Germinal center (tissue), 1 donor: Measurements from ENCODE around the gene MAP3K12.
"Not testable (repeated sequence)": the region's sequence is repeated elsewhere in the genome, so short reads cannot be mapped to it uniquely, and the experiment has no call there.

Experiments
- DNase-seq: peaks from one replicate; pipeline ENCODE4 v3.0.0; 2012; ENCODE audit warnings: mixed read lengths, low spot score

The MAP3K12 gene

DNA sequence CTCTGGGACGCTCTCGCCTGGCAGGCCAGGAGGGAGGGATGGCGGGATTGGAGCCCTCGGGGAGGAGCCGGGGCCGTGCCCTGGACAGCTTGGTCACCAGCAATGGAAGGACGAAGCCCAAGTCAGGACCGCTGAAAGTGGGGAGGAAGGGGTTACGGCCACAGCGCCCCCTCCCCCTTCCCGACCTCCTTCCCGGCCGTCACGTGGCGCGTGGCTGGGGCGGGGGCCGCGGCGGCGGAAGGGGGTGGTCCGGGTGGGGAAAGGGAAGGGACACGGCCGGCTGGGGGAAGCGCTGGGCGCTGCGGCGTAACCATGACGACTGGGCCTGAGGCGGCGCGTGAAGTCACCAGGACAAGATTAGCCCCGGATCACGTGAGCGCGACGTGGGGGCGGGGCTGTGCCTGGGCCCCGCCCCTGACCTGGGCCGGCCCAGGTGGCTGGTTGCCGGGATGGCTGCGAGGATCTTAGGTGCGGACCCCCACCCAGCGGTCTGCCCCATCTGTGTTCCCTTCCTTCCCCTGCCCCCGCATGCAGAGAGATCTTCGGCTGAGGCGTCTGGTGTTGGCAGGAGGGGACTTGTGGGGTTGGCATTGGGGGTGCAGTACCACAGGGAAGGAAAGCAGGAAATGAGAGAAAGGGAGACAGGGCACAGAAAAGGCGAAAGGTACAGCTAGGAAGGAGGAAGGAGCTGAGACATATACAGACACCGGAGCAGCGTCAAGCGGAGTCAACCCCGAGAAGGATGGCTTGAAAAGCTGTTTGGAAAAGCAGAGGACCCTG is 6.2 kb downstream of the MAP3K12 start:
- DNase-seq, result peak; percentile 89

DNA sequence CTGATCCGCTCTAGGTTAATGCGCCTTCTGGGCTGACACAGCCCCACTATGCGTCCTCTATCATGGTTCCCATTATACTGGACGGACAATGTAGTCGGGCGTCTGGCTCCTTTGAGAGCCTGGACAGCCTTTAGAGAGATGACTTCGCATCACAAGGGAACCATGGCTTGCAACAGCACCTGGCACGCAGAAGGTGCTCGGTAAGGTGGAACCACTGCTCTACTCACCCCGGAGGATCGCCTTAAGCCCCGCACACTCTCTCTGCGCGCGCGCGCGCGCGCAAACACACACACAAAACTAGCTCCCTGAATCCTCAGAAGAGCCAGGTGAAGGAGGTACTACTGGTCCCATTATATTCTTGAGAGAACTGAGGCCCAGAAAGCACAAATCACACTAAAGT is 7.1 kb downstream of the MAP3K12 start:
- DNase-seq, result no peak

DNA sequence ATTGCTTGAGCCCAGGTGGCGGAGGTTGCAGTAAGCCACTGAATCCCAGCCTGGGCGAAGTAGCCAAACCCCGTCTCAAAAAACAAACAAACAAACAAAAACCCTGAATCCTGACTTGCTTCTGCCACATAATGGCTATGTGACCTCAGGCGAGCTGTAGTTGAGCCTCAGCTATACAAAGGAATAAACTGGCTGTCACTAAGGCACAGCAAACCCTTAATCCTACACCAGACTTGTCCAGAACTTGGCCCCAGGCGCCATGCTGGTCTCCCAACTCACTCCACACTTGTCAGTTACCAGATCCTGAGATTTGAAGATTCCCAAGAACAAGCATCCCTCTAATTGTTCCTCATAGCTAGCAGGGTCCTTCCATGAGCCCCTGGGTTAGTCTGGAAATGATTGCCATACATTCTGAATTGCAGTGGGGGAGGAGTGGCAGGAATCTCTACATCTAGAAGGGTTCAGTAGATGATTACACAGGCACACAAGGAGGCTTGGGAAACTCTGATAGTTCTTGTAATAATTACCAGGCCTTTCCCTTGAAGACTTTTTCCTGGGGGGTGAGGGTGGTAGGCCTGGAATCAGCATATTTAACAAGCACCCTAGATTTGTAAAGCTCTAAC is 9.9 kb downstream of the MAP3K12 start:
- no peak for DNase-seq

DNA sequence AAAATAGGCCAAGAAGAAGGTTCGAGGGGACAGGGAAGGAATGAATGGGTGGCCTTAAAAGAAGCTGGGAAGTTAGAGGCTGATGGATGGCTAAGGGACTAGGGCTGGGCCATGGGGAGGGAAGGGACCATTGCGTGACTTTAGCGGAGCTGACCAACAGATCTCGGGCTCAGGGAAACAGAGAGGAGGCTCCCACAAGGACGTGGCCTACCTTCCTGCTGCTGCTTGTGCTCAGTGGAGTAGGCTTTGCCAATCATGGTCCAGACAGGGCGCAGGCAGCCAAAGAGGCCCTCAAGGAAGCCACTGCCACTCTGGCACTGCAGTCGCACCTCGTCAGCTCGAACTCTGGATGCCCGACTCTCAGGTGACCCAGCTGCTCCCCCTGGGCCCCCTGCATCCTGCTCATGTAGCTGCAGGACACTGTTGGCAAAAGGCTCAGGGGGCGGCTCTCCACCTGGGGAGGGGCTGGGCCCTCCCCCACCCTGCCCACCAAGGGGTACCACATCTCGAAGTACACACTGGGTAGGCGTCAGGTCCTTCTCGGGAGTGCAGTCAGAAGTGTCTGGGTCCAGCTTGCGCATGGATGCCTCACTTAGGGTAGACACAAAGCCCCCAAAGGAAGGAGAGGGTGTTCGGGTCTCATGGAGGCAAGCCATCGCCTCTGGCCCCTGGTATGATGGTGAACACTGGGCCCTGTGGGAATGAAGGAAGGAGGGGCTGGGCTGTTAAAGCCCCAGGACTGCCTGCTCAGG is 12.3 kb downstream of the MAP3K12 start:
- no peak for DNase-seq

DNA sequence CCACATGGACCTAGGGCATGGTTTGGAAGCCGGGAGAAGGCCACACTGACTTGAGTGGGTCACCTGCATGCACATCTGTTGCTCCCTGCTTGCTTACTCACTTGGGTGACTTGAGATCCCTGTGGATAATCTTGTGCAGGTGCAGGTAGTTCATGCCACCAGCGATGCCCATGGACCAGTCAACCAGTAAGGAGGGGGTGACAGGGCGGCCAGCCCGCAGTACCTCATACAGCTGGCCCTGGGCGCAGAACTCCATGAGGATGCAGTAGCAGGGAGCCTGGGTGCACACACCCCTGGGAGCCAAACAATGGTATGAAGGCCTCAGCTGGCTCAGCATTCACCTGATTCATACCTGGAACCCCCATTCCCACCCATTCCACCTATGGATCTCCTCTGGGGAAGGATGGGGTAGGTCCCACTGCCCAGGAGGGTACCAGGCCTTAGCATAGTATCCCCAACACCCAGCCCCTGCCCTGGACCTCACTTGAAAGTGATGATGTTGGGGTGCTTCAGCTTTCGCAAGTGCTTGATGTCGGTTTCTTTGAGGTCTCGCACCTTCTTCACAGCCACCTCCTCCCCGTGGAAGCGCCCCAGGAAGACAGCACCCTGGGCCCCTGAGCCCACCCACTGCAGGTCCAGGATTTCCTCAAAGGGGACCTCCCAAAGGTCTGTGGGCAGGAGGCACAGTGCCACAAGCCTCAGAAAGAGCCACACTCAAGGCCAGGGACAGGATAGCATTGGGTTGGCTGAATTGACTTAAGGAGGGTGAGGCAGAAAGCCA is 13.1 kb downstream of the MAP3K12 start:
- no peak for DNase-seq

DNA sequence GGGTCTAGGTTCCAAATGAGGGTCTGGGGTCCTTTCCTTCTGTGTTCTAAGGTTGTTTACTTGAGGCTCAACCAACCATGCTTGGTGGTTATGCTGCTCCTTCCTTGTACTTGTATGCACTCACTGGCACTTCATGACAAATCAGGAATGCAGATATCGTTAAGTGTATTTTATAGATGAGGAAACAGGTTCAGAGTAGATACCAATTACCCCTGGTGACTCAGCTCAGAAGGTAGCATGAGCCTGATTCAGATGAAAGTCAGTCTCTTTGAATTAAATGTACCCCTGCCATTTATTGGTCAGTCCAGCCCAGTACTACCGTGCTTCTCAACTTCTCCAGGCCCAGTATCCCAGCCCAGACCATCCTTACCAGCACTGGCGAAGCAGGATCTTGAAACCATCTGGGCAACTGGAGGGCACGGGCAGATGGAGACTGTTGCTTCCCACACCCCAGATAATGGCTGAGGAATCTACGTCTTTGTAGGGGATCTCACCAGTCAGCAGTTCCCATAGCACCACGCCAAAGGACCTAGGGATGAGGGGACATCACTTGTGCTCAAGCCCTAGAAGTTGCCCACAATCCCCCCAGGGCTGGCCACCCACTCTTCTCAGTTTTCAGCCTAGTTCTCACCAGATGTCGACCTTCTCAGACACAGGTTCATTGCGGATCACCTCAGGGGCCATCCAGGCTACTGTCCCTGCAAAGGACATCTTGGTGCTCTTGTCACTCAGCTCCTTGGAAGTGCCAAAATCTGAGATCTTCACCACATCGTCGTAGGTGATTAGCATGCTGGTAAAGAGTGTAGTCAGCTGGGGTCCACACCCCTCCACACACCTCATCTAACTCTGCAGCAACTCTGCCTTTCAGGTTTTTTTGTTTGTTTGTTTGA is 14.3 kb downstream of the MAP3K12 start:
- no peak for DNase-seq

DNA sequence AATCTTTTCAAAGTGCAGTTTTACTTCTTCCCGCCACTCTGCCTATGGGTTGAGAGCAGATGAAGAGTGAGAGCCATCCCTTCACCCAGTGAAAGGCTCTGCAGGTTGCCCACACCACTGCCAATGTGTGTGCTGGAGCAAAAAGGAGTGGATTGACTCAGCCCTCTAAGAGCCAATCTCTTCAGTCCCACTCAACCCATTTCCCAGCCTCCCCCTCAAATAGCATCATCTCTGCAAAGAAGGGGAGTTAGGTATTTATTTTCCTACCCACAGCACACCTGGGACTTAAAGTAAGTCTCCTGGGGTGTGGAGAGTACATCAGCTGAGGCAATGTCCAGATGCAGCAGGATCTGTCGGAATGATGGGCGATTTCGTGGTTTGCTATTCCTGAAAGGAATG is 15.3 kb downstream of the MAP3K12 start:
- DNase-seq, result no peak

DNA sequence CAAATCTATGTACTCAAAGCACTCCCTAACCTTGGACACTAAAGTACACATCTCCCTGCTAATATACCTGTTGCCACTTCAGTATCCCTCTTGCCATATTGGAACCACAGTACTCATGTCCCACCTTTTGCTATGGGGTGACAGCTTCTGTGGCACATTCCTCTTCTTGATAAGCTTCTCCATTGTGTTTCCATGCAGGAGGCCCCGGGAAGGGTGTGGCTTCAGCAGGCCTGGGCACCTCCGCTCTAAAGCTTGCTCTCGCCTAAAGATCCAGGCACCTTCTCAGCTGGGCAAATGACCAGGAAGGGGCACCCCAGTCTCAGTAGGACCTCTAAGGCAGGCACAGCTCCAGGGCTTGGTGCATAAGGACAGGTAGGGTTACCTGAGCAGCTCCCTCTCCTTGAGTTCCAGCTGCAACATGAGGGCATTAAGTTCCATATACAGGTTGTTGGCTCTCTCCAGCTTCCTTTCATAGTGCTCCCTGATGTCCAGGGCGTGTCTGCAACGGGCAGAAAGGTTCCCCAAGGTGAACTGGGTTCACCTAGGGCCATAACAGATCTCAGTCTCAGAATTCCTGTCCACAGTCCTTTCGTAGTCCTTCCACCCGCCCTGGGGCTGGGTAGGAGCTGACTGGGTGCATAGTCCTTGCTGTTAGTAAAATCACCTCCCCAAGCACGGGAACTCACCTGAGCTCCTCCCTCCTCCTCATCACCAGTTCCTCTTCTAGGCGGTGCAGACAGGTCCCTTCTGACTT is 15.9 kb downstream of the MAP3K12 start:
- DNase-seq, result no peak

DNA sequence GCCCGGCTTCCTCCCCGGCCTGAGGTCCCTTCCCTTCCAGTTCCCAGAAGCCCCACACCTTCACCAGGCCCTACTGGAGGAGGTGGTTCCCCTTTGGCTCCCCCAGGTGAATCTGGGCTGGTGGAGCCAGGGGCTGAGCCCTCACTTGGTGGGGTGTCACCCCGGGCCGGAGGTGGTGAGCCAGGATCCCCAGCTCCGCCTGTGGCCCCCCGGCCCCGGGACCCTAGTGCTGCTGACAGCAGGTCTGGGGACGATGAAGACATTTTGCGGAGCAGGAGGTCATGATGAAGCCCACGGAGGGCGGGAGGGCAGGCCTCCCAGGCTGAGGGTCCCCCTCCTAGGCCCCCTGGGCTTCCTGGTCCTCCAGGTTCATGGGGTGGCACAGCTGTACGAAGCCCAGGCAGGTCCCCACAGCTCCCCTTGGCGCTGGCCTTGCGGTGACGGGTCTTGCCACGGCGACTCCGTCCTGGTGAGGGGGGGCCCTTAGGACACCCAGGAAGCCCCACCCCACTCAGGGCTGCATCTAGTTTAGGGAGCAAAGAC is 16.6 kb downstream of the MAP3K12 start:
- no peak for DNase-seq

DNA sequence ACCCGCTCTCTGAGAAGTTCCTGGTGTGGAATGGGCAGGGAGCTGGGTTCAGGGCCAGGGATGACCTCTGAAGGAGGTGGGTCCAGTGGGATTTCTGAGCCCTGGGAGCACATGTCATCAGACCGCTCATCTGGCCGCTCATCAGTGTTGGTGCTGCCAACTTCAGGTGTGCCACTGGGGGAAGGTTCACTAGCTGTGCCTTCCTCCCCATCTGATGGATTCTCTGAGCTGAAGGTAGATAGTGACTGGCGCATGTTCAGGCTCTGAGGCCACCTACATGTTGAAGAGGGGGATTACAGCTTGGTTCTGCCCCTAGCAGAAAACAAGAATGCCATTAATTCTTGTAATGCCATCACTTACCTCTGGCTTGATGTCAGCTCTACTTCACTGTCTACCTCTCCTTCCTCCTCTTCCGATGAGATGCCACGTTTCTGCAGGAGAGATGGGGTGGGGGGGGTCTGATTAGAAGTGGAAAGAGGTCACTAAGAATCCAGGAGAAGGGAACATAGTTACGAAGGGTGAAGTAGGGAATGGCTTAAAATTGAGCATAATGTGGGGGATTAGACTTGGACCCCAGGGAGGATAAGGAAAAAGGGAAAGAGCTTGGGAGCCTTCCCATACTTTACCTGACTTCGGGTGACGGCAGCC is 17.2 kb downstream of the MAP3K12 start:
- DNase-seq, result peak; percentile 60

DNA sequence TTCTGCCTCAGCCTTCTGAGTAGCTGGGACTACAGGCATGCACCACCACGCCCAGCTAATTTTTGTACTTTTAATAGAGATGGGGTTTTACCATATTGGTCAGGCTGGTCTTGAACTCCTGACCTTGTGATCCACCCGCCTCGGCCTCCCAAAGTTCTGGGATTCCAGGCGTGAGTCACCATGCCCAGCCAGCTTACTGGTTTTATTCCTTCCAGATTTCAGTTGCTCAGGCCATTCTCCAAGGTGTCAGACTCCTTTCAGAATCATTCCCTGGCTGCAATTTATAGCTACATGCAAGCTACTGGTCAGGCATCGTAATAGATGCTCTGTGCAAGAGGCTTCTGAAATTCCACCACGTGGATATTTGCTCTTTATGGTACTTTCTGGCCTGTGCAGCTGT is 17.8 kb downstream of the MAP3K12 start:
- not testable (repeated sequence) for DNase-seq

DNA sequence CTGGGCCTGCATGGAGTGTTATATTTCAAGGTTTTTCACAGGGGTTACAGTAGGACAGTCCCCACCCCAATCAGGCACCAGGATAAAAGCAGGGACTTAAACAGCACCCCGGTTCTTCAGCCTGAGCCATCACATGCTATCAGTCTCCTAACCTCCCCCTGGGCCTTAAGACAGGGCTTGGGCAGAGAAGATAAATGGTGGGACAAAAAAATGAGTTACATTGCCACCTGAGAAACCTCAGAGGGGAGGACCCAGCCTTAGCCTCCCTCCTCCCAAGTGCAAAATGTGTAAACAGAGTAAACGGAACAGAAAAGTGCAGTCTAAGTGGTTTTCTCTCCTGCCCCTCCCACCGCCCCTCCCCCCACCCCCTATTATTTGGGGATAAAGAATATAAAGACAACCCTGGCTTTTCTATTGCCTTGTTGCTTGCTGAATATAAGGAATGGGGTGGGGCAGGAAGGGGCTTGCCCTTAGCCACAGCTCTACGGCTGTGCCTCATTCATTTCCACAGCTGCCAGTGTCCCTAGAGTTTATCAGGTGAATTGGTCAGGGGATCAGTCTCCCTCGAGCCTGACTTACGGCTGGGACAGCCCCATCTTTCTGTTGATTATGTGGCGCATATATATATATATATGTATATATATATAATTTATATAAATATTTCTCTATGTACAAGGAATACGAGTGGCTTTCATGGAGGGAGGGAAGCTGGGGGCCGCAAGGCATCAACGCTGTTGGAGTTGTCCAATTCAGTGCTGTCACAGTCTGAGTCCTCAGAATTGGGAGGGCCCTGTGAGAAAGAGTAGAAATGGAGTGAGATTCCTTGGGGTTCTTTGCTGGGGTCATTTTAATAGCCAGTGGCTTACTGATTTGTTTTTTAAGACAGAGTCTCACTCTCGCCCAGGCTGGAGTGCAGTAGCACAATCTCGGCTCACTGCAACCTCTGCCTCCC is 18.5 kb downstream of the MAP3K12 start:
- no peak for DNase-seq

DNA sequence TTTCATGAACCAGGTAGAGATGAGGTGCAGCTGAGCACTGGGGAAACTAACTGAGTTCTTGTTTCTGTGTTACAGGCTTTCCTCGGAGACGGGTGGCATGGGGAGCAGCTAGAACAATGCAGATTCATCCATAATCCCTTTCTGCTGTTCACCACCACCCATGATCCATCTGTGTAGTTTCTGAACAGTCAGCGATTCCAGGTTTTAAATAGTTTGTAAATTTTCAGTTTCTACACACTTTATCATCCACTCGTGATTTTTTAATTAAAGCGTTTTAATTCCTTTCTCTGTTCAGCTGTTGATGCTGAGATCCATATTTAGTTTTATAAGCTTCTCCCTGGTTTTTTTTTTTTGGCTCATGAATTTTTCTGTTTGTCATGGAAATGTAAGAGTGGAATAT is 19.9 kb downstream of the MAP3K12 start:
- no peak for DNase-seq

DNA sequence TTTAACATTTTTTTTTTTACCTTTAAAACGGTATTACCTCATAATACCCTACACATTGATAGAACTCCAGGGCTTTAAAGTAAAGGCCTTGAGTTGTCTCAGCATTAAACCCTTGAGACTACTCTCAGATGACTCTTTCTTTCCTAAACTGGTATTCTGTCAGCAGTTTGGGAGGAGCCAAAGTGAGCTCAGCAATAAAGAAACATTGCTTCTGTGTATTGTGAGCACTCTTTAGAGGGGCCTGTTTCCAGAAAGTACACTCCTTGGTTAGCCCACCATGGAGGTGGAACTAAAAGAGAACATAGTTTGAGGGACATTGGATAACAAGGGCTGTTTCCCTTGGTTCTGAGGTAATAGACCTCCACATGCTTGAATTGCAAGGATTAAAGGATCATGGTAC is 20.4 kb downstream of the MAP3K12 start:
- no peak for DNase-seq

DNA sequence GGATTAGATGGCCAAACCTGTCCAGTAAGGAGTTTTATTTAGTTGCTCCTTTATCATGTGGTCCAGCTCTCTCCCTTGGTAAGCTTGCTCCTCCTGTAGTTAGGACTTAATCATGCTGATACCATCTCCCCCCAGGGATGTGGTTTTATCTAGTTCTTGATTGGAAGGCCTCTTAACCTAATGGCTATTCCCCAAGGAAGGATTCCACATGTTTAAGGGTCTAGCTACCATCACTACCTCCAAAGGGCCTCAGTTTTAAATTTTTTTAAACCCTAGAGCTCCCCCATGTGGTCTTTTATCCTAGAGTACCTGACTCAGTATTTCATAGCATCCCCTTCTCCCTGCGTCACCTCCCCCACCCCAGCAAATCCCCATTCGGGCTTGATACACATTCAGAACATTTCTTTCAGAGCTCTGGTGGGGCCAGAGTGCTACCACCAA is 22.5 kb downstream of the MAP3K12 start:
- DNase-seq, result no peak

DNA sequence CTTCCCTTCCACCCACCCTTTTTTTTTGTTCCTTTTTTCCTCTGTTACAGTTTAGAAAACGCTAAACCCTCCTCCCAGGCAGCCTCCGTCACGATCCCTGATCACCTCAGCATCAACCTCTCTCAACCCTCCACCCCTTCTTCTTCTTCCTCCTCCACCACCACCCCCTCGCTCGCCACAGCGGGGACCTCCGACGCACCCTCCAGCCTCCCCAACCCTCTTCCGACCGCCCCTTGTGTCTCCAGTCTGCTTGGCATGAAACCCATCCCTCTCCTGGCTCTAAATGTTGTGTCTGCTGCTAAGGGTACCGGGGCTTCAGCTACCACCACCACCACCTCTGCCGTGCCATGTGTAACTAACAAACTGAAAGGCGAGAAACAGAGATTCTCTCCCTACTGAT is 24.4 kb downstream of the MAP3K12 start:
- DNase-seq, result no peak

DNA sequence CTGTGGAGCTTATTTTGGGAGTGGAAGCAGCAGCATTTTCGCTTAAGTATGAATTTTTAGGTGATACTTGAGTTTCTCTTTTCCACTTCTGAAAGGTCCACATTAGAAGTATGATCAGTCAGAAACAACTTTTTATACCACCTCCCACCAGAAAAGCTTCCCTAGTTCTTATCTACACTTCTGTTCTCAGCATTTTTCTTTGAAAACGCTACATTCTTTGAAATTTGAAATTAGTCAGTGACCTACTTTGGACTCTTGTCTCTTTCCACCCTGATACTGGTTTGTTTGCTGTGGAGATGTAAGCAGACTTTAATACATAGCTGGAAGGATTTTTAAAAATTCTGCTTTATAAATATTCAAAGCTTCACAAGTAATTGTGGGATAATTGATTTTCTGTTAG is 25.2 kb downstream of the MAP3K12 start:
- DNase-seq, result no peak

DNA sequence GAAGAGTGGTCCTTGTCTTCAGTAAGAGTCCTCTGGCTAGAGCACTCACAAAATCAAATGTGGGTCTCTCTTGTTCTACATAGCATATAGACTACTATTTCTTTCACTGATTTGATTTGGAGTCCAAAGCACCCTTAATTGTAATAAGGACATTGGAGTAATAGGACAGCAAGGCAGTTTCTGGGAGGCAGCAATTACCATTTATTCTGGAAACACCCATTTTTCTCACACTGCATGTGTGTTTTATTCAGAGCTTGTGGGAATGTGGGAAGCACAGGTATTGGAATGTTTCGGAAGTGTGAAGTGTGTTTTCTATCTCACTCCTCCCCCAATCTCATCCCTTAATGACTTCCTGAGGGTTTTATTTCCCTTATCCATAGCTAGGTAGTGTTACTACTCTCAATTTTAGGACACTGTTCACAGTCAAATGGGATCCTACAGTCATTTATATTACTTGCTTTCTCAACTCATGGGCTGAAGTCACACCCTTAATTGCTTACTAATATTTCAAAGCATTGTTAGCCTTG is 27.1 kb downstream of the MAP3K12 start:
- DNase-seq, result no peak
